HG02588 (cell line): ENCODE results near the gene WTIP.
"Not testable (repeated sequence)": the region's sequence is repeated elsewhere in the genome, so short reads cannot be mapped to it uniquely, and the experiment has no call there.

Experiments used
- ATAC-seq: cut with Tn5 transposase; IDR thresholded peaks from one replicate; pipeline ENCODE4 v1.9.1; 2021; ENCODE audit warnings: mild to moderate bottlenecking, moderate library complexity; ENCODE audit not compliant: unreplicated experiment

Gene WTIP

DNA sequence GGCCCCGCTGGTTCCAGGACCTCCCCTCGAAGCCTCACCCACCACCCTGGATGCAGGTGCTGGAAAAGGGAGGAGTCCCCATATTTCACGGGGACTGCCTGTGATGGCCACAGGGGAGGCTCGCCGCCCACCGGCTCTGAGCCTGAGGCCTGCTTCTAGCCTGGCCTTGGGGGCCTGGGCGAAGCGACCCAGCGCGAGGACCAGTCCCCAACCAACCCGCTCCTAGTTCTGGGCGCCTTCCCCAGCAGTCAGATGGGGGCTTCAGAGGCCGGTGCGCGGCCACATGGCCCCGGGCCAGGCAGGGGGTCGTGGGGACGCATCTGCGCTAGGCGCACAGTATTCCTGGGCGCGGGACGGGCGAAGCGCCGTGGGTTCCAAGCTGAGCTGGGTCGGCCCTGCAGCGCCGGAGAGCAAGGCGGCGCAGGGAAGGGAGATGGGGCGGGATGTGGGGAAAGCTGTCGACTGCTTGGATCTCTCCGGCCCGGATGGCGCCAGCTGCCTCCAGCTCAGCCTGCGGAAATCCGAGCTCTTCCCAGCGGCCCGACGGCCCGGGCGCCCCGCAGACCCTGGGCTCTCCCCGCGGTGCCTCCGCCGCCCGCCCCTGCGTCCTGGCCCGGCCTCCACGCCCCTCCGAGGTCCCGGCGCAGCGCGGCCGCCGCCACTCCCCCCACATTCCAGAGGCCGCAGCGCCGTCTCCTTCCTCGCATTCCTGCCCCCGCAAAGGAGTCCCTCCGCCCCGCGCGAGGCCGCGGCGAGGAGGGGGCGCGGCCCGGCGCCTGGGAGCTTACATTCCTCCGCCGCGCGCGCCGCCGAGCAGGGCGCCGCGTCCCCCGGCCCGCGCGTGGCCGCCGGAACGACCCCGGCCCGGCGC lies at the start of gene WTIP:
Gene WTIP, plus strand, starts transcription at position 788 of the 871 bp plus-strand sequence. CDS start 217 bp downstream, outside the sequence.
- no peak for ATAC-seq

DNA sequence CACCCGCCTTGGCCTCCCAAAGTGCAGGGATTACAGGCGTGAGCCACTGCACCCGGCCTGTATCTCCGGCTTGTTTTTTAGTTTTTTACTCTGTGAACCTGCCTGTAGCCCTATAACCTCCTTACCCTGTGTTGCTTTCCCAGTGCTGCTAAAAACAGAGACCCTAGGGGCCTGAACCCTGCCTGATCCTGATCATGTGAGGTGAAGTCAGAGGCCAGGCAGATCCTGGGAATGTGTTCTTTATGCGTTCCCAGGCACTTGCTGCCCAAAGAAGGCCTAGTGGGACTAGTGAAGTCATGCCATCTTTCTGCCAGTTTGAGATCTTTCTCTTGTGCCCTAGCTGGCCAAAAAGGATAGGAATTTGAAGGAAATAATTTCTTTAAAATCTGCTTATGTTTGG lies 48.8 kb upstream of the WTIP start:
- ATAC-seq: no peak

DNA sequence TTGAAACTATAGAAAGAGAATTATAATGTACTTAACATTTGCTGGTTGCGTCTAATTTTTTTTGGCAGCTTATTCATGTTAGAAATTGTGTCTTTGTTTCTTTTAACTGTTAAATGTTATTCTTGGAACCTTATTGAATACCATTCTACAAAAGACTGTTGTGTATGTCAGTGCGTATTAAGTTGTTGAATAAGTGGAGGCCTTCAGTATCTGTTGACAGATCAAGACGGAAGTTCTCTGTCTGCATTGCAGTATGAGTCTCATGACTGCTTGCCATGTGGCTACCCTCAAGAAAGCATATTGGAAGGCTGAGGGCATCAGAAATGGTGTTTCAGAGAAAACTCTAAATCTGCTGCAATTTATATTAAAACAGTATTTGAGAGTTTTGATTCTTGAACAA lies 44.8 kb upstream of the WTIP start:
- no peak for ATAC-seq

DNA sequence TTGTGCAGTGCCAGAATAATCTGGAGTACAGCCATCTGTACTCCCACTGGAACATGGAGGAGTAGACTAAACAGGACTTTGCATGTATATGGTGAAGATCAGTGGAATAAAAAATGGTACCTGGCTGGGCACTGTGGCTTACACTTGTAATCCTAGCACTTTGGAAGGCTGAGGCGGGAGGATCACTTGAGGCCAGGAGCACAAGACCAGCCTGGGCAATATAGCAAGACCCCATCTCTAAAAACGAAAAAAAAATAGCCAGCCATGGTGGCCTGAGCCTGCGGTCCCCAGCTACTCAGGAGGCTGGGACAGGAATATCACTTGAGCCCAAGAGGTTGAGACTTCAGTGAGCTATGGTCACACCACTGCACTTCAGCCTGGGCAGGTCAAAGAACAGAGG lies 33.4 kb upstream of the WTIP start:
- ATAC-seq: no peak

DNA sequence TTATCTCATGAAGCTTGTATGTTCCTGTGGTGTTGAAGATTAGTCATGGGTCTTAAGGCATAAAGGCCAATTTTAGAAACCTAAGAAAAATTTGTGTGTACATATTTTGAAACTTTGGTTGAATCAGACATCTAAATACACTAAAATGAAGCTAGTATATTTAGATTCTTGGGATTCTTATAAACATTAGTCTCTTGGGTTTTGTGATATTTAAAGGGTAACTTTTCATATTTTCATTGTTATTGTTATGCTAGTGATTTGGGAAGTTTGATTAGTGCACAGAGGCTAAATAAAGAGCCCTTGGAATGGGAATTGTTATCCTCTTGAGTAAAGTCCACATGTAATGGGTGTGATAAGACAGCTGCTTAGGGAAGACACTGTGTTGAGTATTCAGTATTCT lies 28.8 kb upstream of the WTIP start:
- no peak for ATAC-seq

DNA sequence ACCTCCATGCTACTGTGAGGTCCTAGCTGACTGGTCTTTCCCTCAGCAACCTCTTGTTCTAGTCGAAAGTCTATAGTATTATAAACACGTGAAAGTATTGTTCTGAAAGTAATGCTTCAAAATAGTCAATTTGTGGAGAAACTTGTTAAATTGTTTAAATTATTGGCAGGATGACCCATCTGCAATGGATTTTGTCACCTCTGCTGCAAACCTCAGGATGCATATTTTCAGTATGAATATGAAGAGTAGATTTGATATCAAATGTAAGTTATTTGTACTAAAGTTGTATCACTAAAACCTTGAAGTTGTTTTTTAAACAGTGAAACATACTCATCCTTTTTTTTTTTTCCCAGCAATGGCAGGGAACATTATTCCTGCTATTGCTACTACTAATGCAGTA lies 27.5 kb upstream of the WTIP start:
- ATAC-seq: no peak

DNA sequence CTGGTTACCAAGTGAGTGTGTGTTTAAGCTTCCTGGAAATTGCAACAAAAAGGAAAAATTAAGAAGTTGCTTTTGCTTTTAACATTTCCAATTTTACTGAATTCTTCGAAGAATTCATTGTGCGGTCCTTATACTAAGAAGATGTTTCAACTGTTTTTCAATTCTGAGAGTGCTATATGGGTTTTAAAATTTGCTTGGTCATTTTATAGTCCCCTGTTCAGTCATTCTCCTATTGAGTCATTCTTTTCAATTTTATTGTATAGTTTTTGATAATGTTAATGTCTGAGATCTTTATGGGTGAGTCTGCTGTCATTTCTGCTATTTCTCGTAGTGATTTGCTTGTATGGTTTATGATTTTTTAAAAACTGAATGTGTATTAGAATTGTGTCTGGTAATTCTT lies 26.9 kb upstream of the WTIP start:
- no peak for ATAC-seq

DNA sequence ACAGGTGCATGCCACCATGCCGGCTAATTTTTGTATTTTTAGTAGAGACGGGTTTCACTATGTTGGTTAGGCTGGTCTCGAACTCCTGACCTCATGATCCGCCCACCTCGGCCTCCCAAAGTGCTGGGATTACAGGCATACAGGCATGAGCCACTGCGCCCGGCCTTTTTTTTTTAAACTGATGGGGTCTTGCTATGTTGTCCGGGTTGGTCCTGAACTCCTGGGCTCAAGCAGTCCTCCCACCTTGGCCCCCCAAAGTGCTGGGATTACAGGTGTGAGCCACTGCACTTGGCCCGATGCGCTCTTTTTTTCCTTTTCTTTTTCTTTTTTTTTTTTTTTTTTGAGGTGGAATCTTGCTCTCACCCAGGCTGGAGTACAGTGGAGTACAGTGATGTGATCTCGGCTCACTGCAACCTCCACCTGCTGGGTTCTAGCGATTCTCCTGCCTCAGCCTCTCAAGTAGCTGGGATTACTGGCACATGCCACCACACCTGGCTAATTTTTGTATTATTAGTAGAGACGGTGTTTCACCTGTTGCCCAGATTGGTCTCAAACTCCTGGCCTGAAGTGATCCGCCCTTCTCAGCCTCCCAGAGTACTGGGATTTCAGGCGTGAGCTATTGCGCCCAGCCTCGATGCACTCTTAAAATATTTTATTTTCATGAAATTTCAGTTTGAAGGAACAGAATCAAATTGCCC lies 25.6 kb upstream of the WTIP start:
- not testable (repeated sequence) for ATAC-seq

DNA sequence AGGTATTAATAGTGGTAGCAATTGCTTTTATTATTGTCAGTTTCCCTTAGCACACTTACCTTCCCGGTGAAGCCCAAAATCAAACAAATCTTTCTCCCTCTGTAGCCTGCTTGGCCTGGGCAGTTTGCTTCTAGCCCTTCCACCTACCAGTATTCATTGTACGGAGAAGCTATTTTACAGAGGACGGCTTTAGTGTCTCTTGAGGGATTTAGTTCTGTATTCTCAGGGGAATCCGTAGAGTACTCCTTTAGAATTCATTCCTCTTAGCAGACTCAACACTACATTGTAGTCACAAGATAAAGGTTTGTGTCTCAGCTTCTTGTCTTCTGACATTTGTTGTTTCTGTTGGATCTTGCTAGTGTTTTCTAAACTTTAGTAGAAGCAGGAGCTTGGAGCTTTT lies 24.1 kb upstream of the WTIP start:
- ATAC-seq: no peak

DNA sequence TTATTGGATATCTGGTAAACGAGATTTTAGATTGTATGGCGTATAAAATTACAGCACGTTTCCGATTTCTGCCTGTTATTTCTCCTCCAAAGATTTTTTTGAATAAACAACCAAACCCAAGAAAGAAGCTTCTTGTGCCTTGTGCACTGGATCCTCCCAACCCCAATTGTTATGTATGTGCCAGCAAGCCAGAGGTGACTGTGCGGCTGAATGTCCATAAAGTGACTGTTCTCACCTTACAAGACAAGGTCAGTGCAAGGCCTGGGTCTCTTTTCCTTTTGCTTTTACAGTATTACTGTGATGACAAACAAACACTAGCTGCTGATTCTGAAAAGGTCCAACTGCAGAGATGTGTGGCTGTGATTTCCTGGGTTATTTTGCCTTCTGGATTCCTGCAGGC lies 22.9 kb upstream of the WTIP start:
- no peak for ATAC-seq

DNA sequence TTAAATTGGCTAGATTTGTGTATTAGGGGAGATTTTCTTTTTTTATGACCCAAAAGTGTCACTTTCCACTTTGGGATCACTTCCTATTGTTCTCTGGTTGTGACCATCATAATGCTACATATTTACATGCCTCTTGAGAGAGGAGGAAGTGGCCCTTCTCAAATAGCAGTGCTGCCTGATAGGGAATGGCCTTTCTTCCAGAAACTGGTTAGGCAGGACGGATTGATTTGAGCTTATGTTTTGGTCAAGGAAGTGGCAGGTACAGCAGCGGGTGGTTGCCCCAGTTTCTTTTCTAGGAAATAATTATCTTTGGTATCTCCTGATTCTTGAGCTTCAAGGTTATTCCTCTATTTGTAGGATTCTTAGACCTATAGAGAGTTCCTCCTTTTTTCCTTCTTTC lies 21.9 kb upstream of the WTIP start:
- no peak for ATAC-seq

DNA sequence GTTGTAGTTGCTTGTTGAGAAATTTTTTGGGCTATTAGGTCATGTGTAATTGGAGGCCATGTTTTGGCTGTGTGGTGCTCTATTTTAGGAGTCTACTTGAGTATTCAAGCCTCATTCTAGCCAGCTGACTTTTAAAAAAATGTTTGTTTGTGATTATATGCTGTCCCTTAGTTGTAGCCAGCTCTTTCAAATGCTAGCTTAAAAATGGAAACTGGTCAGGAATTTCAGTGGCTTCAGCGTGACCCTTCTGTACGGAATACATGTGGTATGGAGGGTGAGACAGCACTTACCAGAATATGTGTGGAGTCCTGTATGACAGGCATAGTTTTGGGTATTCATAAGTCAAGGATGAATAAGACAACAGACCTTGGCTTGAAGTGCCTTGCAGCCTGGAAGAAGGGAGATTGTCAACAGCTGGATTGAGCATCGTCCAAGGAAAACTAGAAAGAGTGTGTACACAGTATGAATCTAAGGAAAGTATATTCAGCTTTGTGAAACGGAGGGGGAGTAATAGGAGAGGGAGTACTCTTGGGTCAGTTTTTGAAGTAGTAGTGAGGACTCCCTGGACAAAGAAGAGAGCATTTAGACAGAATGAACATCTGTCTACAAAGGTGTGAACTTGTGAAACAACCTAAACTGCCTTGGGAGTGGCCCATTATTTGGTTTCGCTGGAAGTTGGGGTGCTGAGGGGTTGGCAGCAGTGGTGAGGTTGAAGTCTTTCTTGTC lies 20.0 kb upstream of the WTIP start:
- ATAC-seq: no peak

DNA sequence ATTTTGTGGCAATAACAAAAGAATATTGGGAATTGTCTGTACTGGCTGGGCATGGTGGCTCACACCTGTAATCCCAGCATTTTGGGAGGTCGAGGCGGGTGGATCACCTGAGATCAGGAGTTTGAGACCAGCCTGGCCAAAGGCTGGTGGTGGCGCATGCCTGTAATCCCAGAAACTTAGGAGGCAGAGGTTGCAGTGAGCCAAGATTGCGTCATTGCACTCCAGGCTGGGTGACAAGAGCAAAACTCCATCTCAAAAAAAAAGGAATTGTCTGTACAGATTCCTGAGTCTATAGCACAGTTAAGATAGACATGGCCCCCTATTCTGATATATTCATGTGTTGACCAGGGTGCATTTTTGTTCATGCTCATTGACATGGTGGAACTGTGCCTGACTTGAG lies 16.8 kb upstream of the WTIP start:
- not testable (repeated sequence) for ATAC-seq

DNA sequence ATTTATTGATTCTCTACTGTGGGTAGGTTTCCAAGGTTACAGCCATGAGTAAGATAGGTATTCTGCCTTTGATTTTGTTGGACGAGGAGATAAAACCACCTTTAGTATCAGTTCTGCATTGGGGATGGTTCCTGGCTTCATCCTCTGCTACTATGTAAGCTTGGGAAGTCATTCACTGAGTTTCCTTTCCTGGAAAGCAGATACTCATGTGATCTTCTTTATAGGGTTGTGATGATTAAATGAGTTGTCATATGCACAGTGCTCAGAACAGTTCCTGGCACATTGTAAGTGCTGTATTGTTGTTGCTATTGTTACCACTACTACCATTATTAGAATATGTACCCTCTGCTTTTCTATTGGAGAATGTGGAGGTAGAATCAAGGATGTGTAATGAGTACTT lies 13.1 kb upstream of the WTIP start:
- no peak for ATAC-seq

DNA sequence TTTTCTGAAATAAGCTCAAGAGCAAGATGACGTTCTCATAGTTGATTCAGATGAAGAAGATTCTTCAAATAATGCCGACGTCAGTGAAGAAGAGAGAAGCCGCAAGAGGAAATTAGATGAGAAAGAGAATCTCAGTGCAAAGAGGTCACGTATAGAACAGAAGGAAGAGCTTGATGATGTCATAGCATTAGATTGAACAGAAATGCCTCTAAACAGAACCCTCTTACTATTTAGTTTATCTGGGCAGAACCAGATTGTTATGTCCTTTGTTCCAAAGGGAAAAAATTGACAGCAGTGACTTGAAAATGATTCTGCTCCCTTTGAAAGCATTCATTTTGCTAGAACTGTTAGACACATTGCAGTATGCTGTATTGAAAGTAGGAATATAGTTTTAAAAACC lies 12.5 kb upstream of the WTIP start:
- ATAC-seq: not testable (repeated sequence)

DNA sequence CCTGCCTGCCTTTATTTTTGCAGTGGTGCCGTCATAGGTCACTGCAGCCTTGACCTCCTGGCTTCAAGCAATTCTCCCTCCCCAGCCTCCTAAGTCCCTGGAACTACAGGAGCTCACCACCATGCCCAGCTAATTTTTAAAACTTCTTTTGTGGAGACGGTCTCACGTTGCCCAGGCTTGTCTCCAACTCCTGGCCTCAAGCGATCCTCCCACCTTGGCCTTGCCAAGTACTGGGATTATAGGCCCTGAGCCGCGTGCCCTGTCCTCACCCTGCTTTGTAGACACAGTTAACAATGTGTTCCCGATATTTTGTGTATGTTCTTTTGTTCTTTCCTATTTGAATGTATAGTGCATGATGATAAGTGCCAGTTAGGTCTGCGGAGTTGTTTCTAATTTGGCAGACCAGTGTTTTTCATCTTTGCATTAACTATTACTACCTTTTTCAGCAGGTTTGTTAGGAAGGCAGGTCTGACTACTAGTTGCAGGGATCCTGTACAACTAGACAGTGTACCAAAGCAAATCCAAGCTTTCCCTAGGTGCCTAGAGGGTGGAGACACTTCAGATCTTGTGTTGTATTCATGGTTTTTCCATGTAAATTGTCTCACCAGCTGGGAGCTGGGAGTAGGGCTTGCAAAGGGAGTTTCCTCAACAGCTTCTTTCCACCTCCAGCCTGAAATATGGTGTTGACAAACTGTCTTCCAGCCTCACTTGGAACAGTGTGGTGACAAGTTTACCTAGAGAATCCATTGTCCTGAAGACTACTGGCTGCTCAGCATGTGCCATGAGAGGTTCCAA lies 9.5 kb upstream of the WTIP start:
- no peak for ATAC-seq

DNA sequence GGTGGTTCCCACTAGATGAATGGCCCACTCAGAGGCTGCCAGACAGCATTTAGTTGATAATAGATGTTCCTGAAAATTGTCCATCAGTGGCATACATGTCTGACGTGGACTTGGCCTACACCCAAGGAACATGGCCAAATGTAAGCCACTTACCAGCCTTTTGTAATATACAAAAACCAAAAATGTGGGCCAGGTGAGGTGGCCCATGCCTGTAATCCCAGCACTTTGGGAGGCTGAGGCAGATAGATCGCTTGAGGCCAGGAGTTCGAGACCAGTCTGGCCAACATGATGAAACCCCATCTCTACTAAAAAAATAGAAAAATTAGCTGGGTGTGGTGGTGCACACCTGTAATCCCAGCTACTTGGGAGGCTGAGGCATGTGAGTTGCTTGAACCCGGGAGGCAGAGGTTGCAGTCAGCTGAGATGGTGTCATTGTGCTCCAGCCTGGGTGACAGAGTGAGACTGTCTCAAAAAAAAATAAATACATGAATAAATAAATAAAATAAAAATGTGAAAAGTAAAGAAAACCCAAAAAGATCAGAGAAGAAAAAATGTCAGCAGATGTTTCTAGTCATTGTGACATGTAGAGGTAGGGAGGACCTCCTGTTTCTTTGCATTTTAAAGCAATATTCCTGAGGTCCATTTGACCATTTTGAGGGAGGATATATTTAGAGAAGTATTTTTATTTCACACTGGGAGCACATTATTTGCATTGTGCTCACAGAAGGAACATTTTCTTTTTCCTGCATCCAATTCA lies 7.1 kb upstream of the WTIP start:
- no peak for ATAC-seq

DNA sequence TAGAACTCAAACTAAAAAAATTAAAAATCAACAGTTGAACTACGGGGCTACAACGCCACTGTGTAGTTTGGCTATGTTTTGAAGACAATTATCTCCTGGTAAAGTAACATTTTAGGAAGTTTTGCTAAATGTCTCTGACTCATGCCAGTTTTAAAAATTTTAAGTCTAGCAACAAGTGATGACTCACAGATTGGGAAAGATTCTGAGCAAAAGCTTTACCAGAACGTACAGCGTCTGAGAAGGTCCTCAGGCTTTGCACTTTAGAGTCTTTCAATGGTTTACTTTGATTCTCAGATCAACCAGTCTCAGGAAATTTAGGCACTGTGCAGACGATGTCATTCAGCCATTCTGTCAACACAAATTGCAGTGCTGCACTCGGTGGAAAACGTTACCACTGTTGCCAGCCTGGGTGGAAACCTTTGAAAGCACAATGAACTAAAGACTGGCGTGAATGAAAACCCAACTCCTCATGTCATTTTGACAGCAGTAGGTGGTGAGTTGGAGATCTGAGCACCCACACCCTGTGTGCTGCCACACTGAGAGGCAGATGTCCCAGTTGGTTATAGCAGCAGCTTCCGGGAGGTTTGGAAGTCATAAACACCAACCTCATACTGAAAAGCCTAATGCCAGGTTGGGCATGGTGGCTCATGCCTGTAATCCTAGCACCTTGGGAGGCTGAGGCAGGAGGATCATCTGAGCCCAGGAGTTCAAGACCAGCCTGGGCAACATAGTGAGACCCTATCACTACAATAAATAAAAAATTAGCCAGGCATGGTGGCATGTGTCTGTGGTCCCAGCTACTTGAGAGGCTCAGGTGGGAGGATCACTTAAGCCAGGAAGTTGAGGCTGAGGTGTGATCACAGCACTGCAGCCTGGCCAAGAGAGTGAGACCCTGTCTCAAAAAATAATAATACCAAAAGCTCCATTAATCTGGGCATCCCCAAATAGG lies 6.3 kb upstream of the WTIP start:
- ATAC-seq: no peak

DNA sequence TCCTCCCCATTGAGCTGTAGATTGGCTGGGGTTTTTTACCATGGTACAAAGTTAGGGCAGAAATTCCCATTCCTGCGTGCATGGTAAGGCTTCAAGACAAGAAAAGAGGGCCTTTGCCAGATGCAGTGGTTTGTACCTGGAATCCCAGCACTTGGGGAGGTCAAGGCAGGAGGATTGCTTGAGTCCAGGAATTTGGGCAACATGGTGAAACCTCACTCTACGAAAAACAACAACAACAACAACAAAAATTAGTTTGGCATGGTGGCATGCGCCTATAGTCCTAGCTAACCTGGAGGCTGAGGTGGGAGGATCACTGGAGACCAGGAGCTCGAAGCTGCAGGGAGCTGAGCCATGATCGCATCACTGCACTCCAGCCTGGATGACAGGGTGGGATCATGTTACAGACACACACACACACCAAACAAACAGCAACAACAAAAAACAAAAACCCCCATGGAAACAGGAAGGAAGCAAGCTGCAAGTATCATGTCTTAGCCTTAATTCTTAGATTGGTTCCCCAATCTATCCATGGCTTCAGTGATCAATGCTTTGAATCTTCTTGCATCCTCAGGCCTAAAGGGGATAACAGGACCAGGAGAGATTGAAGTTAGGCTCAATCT lies 5.5 kb upstream of the WTIP start:
- no peak for ATAC-seq
